IPS-18c (cell line): ENCODE measurements around the gene PON2.
"Not testable (repeated sequence)": the region's sequence is repeated elsewhere in the genome, so short reads cannot be mapped to it uniquely, and the experiment has no call there.

ENCODE experiments used
- H3K4me3 ChIP-seq: 2 replicates; pipeline ENCODE4 v1.7.0; 2013; ENCODE audit warnings: low read depth, mild to moderate bottlenecking, low read length, moderate library complexity; ENCODE audit not compliant: insufficient read depth
- H3K9me3 ChIP-seq: one replicate; pipeline ENCODE4 v1.6.1; 2013; ENCODE audit warnings: mild to moderate bottlenecking, low read length, moderate library complexity; ENCODE audit not compliant: control insufficient read depth, insufficient read depth

Gene PON2

GRCh38 chr7:95434557-95435421, at the start of gene PON2:
PON2 (minus strand) TSS chr7:95435028; CDS start chr7:95434951, 77 bp downstream.
- Histone ChIP-seq H3K4me3 (peak within 1 kb of the TSS; percentile 64), H3K9me3 (no peaks in the 10 kb centered on the region)

DNA sequence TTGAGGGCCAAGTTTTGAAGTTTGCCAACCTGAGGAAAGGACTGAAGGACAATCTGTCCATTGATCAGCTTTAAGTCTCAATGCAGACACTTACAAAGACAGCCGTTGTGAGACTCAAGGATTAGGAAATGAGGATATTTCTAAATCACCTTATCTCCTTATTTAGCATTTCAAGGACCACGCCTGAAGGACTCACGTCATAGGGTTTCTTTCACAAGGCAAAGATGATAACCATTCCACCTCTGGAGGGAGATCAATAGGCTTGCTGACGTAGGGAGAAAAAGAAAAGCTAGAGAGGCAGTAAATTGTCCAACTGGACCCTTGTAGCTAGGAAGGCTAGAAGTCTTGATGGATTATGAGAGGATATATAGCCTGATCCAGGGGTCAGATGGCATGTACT, 47.6 kb upstream of the PON2 start:
- Histone ChIP-seq H3K9me3 (no peaks in the 10 kb centered on the region), H3K4me3 (no peak overlapping the region)

DNA sequence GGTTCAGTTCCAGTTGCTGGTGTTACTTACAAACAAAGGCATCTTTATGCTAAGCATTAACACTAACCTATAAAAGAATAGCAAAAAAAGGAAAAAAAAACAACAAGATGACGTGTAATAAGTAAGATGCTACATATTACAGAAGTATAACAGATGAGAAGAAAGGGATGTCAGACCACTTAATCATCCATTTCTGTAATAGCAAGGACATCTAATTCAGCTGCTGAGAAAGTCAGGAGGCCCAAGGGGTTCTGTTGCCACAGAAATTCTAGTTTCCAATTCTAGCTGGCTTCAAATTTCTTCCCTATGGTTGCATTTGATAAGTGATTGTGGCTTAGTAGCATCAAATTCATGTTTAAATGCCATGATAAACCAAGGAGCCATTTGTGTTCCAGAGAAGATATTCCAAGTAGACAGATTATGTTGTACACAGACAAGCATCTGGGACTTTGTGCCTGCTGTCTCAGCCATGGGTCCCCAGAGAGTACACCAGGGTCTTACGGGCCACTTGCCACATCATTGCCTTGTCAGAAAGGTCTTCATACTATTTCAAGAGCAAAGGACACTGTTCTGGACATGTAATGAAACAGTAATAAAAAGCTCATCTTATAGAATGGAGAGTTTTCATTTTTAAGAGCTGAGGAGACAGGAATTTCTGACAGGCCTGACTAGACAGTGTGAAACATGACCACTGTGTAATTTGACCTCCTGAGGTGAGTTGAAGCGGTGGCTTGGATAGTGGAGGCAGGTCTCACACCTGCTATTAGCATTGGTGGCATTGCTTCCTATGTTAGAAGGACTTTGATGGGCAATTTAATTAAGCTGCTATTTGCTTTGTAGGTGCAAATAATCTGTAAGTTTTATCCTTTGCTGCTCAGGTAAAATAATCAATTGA, 46.7 kb upstream of the PON2 start:
- Histone ChIP-seq H3K9me3 (no peaks in the 10 kb centered on the region), H3K4me3 (no peak overlapping the region)

GRCh38 chr7:95479992-95480624, 45.3 kb upstream of the PON2 start:
- no peaks in the 10 kb centered on the region for H3K9me3 ChIP-seq
- H3K4me3 ChIP-seq: no peak overlapping the region

GRCh38 chr7:95478272-95479037, 43.6 kb upstream of the PON2 start:
- no peaks in the 10 kb centered on the region for H3K9me3 ChIP-seq
- H3K4me3 ChIP-seq: no peak overlapping the region

DNA sequence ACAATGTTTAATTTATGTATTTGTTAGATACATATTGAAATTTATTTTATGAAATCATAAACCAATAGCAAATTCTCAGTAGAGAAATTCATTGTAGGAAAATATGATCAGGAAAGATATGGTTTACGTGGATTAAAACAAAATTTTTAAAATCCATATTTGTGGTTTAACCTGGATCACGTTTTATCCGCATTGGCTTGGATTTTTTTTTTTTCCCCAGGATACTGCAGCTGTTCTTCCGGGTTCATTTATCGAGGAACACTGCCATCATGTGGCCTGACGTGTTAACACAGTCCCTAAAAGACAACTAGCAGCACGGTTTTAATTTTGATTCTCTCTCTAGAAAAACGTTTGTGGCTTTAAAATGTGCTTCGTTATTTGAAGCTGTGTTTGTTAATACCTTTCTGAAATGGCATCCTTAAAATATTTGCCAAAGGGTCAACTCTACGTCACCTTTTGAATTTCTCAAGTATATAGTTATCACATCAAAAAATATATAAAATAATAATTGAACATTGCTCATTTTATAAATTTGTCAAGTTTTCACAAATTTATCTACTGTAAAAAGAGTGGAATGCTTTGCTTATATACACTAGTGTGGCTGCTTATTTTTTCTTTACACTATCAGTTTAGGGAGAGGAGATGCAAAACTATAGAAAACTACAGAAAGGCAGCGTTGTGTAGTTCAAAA, 42.2 kb upstream of the PON2 start:
- H3K4me3 ChIP-seq: no peak overlapping the region
- no peaks in the 10 kb centered on the region for H3K9me3 ChIP-seq

DNA sequence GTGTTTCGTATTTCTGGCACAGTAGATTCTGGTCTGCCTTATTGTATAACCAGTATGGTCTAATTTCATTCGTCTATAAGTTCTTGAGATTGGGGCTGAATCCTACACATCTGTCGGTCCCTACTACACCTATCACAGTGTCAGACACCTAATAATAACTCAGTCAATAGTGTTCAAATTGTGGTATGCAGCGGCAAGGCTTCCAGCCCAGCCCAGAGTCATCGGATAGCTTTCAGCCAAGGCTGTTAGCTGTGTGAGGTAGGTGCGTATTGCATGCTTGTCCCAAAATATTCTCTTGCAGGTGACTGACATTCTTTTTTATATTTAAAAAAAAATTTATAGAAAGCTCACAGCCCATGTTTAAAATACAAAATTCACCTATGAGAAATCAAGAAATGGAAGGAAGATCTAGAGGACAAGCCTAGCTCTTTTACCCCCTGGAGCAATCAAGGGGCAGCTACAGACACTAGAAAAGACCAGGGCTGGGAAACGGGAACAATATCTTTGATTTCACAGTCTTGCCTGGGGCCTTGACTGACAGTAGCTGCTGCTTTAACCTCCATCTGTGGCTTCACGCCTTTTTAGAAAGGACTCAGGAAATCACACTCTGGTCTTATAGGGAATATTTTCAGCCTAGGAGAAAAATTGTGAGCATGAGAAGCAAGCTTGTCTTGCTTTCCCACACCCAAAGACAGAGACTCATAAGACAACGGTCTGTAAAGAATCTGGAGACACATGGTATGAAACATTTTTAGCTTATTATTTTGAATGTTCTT, 41.4 kb upstream of the PON2 start:
- Histone ChIP-seq H3K9me3 (no peaks in the 10 kb centered on the region), H3K4me3 (no peak overlapping the region)

GRCh38 chr7:95473276-95473985, 38.6 kb upstream of the PON2 start:
- H3K9me3 ChIP-seq: no peaks in the 10 kb centered on the region
- no peak overlapping the region for H3K4me3 ChIP-seq

DNA sequence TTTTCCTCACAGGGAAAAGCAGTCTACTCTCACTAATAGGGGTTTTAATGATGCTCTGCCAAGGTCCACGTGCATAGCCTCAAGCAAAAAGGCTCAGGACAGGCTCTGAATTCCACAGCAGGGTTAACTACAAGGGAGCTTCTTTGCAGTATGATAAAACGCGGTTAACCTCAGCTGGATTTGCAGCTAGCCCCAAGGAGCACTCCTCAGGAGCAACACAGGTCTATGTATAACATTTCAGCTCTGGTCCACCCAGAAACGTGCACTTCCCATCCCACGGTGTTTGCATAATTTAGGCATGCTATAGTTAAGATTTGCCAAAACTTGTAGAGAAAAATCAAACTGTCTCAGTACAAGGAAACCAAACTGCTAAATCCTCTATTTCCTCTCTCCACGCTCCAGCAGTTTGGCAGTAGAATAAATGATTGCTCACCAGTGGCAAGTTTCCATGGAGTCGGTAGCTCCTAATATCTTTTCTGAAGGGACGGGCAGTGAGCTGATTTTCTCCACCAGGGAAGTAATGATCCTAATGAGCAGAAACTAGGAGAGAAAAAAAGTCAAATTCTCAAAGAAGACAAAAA, 37.8 kb upstream of the PON2 start:
- Histone ChIP-seq H3K4me3 (no peak overlapping the region), H3K9me3 (no peaks in the 10 kb centered on the region)

GRCh38 chr7:95471071-95471470, 36.2 kb upstream of the PON2 start:
- no peaks in the 10 kb centered on the region for H3K9me3 ChIP-seq
- no peak overlapping the region for H3K4me3 ChIP-seq

- no peaks in the 10 kb centered on the region for H3K9me3 ChIP-seq
- no peak overlapping the region for H3K4me3 ChIP-seq
Measured at GRCh38 chr7:95470452-95470851, 35.6 kb upstream of the PON2 start.

DNA sequence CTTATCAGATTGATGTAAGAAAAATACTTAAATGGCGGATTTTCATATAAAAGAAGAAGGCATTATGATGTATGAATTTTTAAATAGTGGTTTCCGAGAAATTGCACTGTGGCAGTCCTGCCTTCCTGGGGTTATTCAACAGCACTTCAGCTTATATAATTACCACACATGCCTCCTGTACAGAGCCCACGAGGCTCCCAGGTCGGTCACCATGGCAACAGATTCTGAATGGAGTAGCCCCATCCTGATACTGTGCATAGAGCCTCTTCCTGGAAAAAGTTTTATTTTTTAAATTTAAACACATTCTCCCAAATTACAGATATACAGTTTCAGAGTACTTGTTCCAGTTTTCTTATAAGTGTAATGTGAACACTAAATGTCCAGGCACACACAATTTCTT, 35.0 kb upstream of the PON2 start:
- Histone ChIP-seq H3K9me3 (no peaks in the 10 kb centered on the region), H3K4me3 (no peak overlapping the region)

DNA sequence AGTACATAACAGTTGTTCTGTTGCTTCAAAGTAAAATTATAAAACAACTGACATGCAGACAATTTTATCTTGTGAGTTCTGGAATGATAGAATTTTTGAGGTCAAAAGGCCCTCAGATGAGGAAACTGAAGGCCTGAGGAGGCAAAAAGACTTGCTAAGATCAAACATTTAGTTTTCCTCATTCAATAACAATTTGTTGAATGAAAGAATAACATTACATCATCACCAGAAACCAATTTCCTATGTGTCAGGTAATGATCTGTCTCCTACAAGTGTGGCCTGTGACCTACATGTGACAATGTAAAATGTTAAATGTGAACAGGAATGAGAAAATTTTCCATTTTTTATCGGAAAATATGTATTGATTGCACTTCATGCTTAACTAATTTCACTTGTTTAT, 34.4 kb upstream of the PON2 start:
- no peak overlapping the region for H3K4me3 ChIP-seq
- no peaks in the 10 kb centered on the region for H3K9me3 ChIP-seq

DNA sequence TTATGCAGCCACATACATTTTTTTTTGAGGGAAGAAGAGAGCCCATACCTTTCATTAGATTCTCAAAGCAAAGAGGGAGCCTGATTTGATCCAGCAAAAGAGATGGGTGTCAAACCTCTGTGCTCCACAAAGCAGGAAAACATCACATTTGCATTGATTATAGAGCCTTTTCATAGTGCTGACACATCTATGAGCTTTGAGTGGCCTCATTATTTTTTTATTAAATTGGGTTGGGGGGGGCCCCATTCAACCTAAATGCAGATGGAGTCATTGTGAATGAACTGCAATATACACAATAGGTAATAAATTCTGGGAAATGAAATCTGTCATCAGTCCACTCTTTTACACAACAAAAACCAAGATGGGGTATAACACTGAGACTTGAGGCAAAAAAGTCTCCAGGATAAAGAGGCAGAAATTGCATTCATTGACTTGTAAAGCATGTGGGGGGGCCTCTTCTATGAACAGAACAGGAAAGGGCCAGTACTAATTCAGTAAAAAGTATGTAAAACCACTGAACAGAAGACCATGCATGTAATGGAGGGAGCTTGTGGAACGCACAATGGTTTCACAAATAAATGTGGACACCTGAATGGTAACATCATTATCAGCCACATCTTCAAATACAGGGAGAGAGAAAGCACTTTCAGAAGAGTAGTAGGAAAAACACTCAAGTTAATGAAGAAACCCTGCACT, 33.2 kb upstream of the PON2 start:
- H3K9me3 ChIP-seq: no peaks in the 10 kb centered on the region
- H3K4me3 ChIP-seq: no peak overlapping the region

GRCh38 chr7:95460653-95461052, 25.8 kb upstream of the PON2 start:
- not testable (repeated sequence) for H3K4me3 ChIP-seq, H3K9me3 ChIP-seq
